ENCODE measurements around the gene ASB12. TPM values are rescaled to one million over a fixed set of nuclear protein-coding genes. Genes with fewer than 3 reads are reported as not detected.

ASB12 gene
- not detected in 2 replicates for total RNA-seq (2016; rRNA removed; fragmentation: Illumina TruSeq; extraction: Trizol)
- total RNA-seq (2016; cell fraction: cytosol; rRNA removed; fragmentation: Illumina TruSeq; extraction: Trizol; ENCODE audit: low read depth) = not detected in 2 replicates
- total RNA-seq (2016; cell fraction: insoluble cytoplasmic fraction; rRNA removed; fragmentation: Illumina TruSeq; extraction: Trizol) = not detected in 2 replicates
- not detected in 2 replicates for total RNA-seq (2016; cell fraction: membrane; rRNA removed; fragmentation: Illumina TruSeq; extraction: Trizol)
- total RNA-seq (2016; cell fraction: nucleus; rRNA removed; fragmentation: Illumina TruSeq; extraction: Trizol) = not detected in 2 replicates
- 0.05 TPM in 1 of 2 replicates, not detected in the other for polyA plus RNA-seq (2011; rRNA removed)
- not detected in 2 replicates for polyA plus RNA-seq (2011; cell fraction: cytosol; rRNA removed)
- polyA plus RNA-seq (2011; cell fraction: nucleus; rRNA removed) = not detected in 2 replicates
- not detected in 2 replicates for polyA plus RNA-seq (2012)
- polyA plus RNA-seq (2016; cell fraction: cytosol; fragmentation: Illumina TruSeq; extraction: Trizol; ENCODE audit: low read depth) = not detected in 2 replicates
- not detected in 2 replicates for polyA plus RNA-seq (2016; cell fraction: insoluble cytoplasmic fraction; fragmentation: Illumina TruSeq; extraction: Trizol; ENCODE audit: low read depth)
- not detected in 2 replicates for polyA plus RNA-seq (2016; cell fraction: membrane; fragmentation: Illumina TruSeq; extraction: Trizol; ENCODE audit: low read depth)
- not detected in 2 replicates for polyA plus RNA-seq (2016; cell fraction: nucleus; fragmentation: Illumina TruSeq; extraction: Trizol; ENCODE audit: insufficient read depth, low read depth)
- not detected in 2 replicates for polyA minus RNA-seq (2011; rRNA and poly(A)+ RNA removed; ENCODE audit: low replicate concordance)
- not detected in 2 replicates for polyA minus RNA-seq (2011; cell fraction: cytosol; rRNA and poly(A)+ RNA removed)
- not detected in 2 replicates for polyA minus RNA-seq (2011; cell fraction: nucleus; rRNA and poly(A)+ RNA removed)
- Bru-seq, nascent RNA = not detected
- percentile 11 among the genes with signal in this experiment for BruChase-seq, experiment 1, labeled RNA remaining after a 6-hour chase
- not detected for BruChase-seq, experiment 2, labeled RNA remaining after a 2-hour chase
- long read RNA-seq, experiment 1 = 0 reads
- long read RNA-seq, experiment 2 = 0 reads

GRCh38 chrX:64230123-64230970 lies at the start of gene ASB12:
Gene ASB12, minus strand, starts transcription at chrX:64230607. Its CDS starts 4,957 bp downstream, at chrX:64225650.
- in situ Hi-C loops (cut with HindIII; ENCODE audit: extremely low pct_ligation_motif_present, low pct_unique_long_range_greater_than_20kb) (no loop called here), intact Hi-C loops (cut with micrococcal nuclease; ENCODE audit: unreplicated experiment) (no loop called here)
- no peaks in the 10 kb centered on the region for H4K20me1 ChIP-seq (ENCODE audit: insufficient read depth, low read length)
- no peak within 1 kb of the TSS for H3K4me3 ChIP-seq (replicated peaks in 1 of 3; ENCODE audit: insufficient read depth in 1 of 3, low read depth in 2 of 3, low read length in 3 of 3)
- no peak within 1 kb of the TSS for H2AFZ ChIP-seq (ENCODE audit: low read length)
- no peaks in the 10 kb centered on the region for H3K4me1 ChIP-seq (ENCODE audit: insufficient read depth, low read length)
- no peak within 1 kb of the TSS for H3K27ac ChIP-seq (ENCODE audit: extremely low read length, insufficient read depth, low read length)
- H3K9ac ChIP-seq (ENCODE audit: insufficient read depth, low read depth, low read length) = no peak within 1 kb of the TSS
- no peaks in the 10 kb centered on the region for H3K36me3 ChIP-seq (replicated peaks in 1 of 2; ENCODE audit: control insufficient read depth in 1 of 2, insufficient read depth in 2 of 2, low read length in 2 of 2)
- H3K79me2 ChIP-seq (ENCODE audit: insufficient read depth, low read length) = no peaks in the 10 kb centered on the region
- ATAC-seq (peak; percentile 52; the same call in 1 of the 3 replicates), FAIRE-seq (no peak), DNase-seq (ENCODE audit: low spot score) (no peak)
- no peaks in the 10 kb centered on the region for H3K27me3 ChIP-seq (ENCODE audit: control insufficient read depth in 1 of 2, insufficient read depth in 2 of 2, low read length in 2 of 2)
- no peaks in the 10 kb centered on the region for H3K9me3 ChIP-seq (ENCODE audit: low read length)
- POLR2A ChIA-PET = no interaction called here
- no peak within 1 kb of the TSS for H3K4me2 ChIP-seq (ENCODE audit: low read depth, low read length)
- CTCF ChIA-PET (ENCODE audit: low intra/inter-chr PET ratio, low total read pairs) = no interaction called here
- BruUV-seq (replicated peaks) = no TSS peak
- 0% methylated on average over 2 of the region's 17 CpGs for WGBS (ENCODE audit: low lambda C conversion rate)
- TF ChIP-seq HIVEP1 (CRISPR knock-in tag; IDR thresholded peaks at IDR 0.05) = no peak
- no peak for TF ChIP-seq ZNF574 (CRISPR knock-in tag; IDR thresholded peaks at IDR 0.05)
- no peak for TF ChIP-seq JDP2 (CRISPR knock-in tag; IDR thresholded peaks at IDR 0.05; ENCODE audit: borderline replicate concordance)
- TF ChIP-seq ZNF576 (CRISPR knock-in tag; IDR thresholded peaks at IDR 0.05) = no peak
- no peak for TF ChIP-seq ZNF256 (CRISPR knock-in tag; conservative IDR thresholded peaks at IDR 0.05)
- TF ChIP-seq ZNF329 (CRISPR knock-in tag; IDR thresholded peaks at IDR 0.05; ENCODE audit: low read depth) = no peak
- no peak for TF ChIP-seq RELA (CRISPR knock-in tag; IDR thresholded peaks at IDR 0.05)
- no peak for TF ChIP-seq ZBED4 (CRISPR knock-in tag; IDR thresholded peaks at IDR 0.05; ENCODE audit: borderline replicate concordance)
- TF ChIP-seq ZNF670 (CRISPR knock-in tag; IDR thresholded peaks at IDR 0.05; ENCODE audit: borderline replicate concordance) = no peak
- no peak for TF ChIP-seq MLX (CRISPR knock-in tag; IDR thresholded peaks at IDR 0.05)
- TF ChIP-seq SAFB2 (CRISPR knock-in tag; IDR thresholded peaks at IDR 0.05; ENCODE audit: borderline replicate concordance, low read depth) = no peak
